Chondrocyte (in vitro differentiated cells): ENCODE measurements around the gene POLR3H. TPM values are rescaled to one million over a fixed set of nuclear protein-coding genes. Genes with fewer than 3 reads are reported as not detected.
A peak's percentile ranks its signal among the peaks of the same experiment; 100 is the strongest.

Experiments used
- DNase-seq: peaks from one replicate; pipeline ENCODE4 v3.0.0; 2021; ENCODE audit warnings: mixed read lengths, low spot score
- H3K27ac Mint-ChIP-seq: one replicate; pipeline ENCODE4 v1.8.0; 2021; ENCODE audit warnings: mild to moderate bottlenecking, moderate library complexity, mixed read lengths; ENCODE audit not compliant: unreplicated experiment
- H3K27me3 Mint-ChIP-seq: 2 replicates; pipeline ENCODE4 v1.8.0; 2021; ENCODE audit warnings: low read depth, mixed read lengths
- H3K36me3 Mint-ChIP-seq: 2 replicates; pipeline ENCODE4 v1.8.0; 2021; ENCODE audit warnings: low read depth, mixed read lengths
- H3K4me1 Mint-ChIP-seq: 2 replicates; pipeline ENCODE4 v1.8.0; 2021; ENCODE audit warnings: low read depth, mild to moderate bottlenecking, mixed read lengths
- H3K4me3 Mint-ChIP-seq: one replicate; pipeline ENCODE4 v1.8.0; 2021; ENCODE audit warnings: mild to moderate bottlenecking, moderate library complexity, mixed read lengths; ENCODE audit not compliant: unreplicated experiment
- H3K9me3 Mint-ChIP-seq: 2 replicates; pipeline ENCODE4 v1.8.0; 2021; ENCODE audit warnings: low read depth, mixed read lengths
- total RNA-seq: library from RNA; stranded (reverse); gene quantifications from 3 replicates; pipeline ENCODE4 v1.2.1, GENCODE V29; 2021
- TF ChIP-seq, protein P1 (sequence below): fragments of 200-600 bp; sonication (generic); IDR thresholded peaks from 2 replicates; pipeline ENCODE4 v1.5.0; 2021; ENCODE audit warnings: antibody characterized with exemption, mild to moderate bottlenecking, moderate library complexity

Gene POLR3H
- total RNA-seq, 1 donor from 2014 or later = 41.5 TPM

DNA sequence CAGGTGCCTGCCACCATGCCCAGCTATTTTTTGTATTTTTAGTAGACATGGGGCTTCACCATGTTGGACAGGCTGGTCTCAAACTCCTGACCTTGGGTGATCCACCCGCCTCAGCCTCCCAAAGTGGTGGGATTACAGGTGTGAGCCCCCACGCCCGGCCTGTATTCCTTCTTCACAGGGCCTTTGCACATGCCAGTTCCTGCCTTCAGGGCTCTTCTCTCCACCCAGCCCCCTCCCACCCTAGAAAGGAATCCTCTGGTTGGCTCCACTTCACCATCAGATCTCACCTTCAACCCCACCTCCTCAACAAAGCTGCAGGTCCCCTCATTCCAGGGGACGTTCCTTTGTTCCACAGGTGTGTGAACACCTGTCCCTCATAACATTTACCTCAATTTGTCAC lies 2.0 kb downstream of the POLR3H start:
- DNase-seq = no peak
- Mint-ChIP-seq H3K4me3 (peak overlapping the region; percentile 89), H3K36me3 (peaks cover 4% of the 10 kb centered on the region), H3K27ac (peak overlapping the region; percentile 34), H3K9me3 (no peaks in the 10 kb centered on the region), H3K27me3 (no peaks in the 10 kb centered on the region), H3K4me1 (peaks cover 38% of the 10 kb centered on the region)
- TF ChIP-seq, protein P1, sequence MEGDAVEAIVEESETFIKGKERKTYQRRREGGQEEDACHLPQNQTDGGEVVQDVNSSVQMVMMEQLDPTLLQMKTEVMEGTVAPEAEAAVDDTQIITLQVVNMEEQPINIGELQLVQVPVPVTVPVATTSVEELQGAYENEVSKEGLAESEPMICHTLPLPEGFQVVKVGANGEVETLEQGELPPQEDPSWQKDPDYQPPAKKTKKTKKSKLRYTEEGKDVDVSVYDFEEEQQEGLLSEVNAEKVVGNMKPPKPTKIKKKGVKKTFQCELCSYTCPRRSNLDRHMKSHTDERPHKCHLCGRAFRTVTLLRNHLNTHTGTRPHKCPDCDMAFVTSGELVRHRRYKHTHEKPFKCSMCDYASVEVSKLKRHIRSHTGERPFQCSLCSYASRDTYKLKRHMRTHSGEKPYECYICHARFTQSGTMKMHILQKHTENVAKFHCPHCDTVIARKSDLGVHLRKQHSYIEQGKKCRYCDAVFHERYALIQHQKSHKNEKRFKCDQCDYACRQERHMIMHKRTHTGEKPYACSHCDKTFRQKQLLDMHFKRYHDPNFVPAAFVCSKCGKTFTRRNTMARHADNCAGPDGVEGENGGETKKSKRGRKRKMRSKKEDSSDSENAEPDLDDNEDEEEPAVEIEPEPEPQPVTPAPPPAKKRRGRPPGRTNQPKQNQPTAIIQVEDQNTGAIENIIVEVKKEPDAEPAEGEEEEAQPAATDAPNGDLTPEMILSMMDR = no peak

DNA sequence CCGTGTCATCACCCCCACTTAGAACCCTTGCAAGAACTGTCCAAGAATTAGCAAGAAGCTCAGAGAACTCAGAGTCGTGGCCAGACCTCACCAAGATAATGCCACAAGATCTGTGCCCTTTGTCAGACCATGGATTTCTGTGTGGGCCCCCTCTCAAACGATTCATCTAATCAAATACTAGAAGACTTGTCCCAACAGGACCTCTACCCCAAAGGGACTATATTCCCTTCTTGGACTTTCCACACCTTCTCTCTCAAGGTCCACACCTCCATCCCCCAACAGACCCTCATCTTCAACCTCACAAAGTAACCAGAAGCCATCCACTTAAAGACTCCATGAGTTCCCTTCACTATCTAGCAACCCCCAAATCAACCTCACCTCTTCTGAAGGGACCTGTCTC lies 2.8 kb downstream of the POLR3H start:
- peak overlapping the region; percentile 3 for H3K4me3 Mint-ChIP-seq
- peaks cover 38% of the 10 kb centered on the region for H3K4me1 Mint-ChIP-seq
- TF ChIP-seq, protein P1 = no peak
- H3K36me3 Mint-ChIP-seq = peaks cover 6% of the 10 kb centered on the region
- DNase-seq = no peak
- no peaks in the 10 kb centered on the region for H3K27me3 Mint-ChIP-seq
- no peaks in the 10 kb centered on the region for H3K9me3 Mint-ChIP-seq
- H3K27ac Mint-ChIP-seq = peak overlapping the region; percentile 6

DNA sequence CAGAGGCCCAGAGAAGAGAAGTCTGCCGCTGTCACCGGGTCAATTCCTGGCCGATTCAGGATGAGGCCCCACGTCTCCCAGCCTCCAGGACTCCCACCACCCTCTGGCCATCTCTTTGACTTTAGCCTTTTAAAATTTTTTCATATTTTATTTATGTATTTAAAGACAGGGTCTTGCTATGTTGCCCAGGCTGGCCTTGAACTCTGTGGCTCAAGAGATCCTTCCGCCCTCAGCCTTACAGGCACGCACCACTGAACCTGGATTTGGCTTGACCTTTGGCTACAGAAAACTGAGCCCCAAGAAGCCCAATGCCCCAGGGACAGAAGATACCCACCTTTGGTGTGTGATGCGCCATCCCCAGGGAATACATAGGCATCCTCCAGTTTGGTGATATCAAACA lies 3.9 kb downstream of the POLR3H start:
- Mint-ChIP-seq H3K36me3 (peaks cover 6% of the 10 kb centered on the region), H3K4me3 (no peak overlapping the region), H3K9me3 (no peaks in the 10 kb centered on the region), H3K4me1 (peaks cover 38% of the 10 kb centered on the region), H3K27me3 (no peaks in the 10 kb centered on the region), H3K27ac (no peak overlapping the region)
- TF ChIP-seq, protein P1 = no peak
- DNase-seq = no peak

DNA sequence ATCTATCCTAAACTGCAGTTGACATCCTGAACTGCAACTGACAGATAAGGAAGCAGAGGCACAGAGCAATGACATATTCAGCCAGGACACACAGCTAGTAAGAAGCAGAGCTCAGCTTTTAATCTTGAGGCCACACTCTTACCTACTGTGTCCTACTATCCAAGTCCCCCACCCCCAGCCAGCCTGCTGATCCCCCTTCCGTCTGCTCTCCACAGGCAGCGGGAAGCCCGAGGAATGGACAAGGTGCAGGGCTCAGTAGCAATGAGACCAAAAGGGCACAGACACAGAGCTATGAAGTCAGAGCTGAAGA lies 4.3 kb downstream of the POLR3H start:
- H3K9me3 Mint-ChIP-seq = no peaks in the 10 kb centered on the region
- DNase-seq = no peak

DNA sequence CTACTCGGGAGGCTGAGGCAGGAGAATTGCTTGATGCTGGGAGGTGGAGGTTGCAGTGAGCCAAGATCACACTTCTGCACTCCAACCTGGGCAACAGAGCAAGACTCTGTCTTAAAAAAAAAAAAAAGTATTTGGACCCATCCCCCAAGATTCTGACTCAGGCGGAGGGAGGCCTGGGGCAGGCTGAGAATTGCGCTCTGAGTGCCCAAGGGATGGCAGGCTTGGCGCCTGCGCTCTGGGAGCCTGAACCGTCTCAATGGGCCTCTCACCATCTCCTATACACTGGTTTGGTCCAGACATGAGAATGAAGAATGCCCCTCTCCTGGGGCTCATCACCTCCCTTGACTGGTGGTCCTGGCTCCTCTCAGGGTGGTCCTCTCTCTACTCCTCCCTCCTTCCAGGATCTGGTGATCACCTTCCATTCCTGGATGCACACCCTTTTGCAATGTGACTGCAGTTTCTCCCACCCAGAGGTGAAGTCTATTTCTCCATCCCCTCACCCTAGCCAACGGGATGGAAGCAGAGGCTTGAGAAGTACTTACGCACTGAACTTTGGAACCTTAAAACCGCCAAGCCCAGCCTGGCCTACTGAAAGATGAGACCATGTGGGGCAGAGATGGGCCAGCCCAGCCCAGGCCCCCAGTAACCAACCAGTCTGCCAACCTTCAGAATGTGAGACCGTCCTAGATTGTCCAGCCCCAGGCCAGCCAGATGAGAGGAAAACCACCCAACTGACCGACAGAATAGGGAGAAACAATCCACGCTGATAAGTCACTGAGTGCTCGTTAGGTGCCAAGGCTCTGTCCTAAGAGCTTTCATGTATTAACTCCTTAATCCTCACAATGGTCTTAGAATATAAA lies 4.9 kb downstream of the POLR3H start:
- TF ChIP-seq, protein P1 = no peak
- no peaks in the 10 kb centered on the region for H3K9me3 Mint-ChIP-seq
- H3K4me3 Mint-ChIP-seq = no peak overlapping the region
- peak overlapping the region; percentile 33 for H3K27ac Mint-ChIP-seq
- no peak for DNase-seq
- peaks cover 31% of the 10 kb centered on the region for H3K4me1 Mint-ChIP-seq
- no peaks in the 10 kb centered on the region for H3K27me3 Mint-ChIP-seq
- peaks cover 6% of the 10 kb centered on the region for H3K36me3 Mint-ChIP-seq

More for the DNA sequence above, 4.3 kb downstream of the POLR3H start:
- TF ChIP-seq, protein P1 = no peak
- Mint-ChIP-seq H3K4me1 (peaks cover 36% of the 10 kb centered on the region), H3K27me3 (no peaks in the 10 kb centered on the region), H3K27ac (no peak overlapping the region), H3K4me3 (no peak overlapping the region), H3K36me3 (peaks cover 6% of the 10 kb centered on the region)
